Nephron progenitor cell (in vitro differentiated cells): ENCODE data around the gene ZNF516.

Experiments used
- DNase-seq: peaks from one replicate; pipeline ENCODE4 v3.0.0; 2021
- H3K27ac Mint-ChIP-seq: 2 replicates; pipeline ENCODE4 v1.8.0; 2021; ENCODE audit warnings: mild to moderate bottlenecking, moderate library complexity, mixed read lengths
- H3K27me3 Mint-ChIP-seq: 2 replicates; pipeline ENCODE4 v1.8.0; 2021; ENCODE audit warnings: mild to moderate bottlenecking, low read depth, mixed read lengths; ENCODE audit not compliant: poor library complexity
- H3K36me3 Mint-ChIP-seq: 2 replicates; pipeline ENCODE4 v1.8.0; 2021; ENCODE audit warnings: low read depth, mixed read lengths
- H3K4me1 Mint-ChIP-seq: 2 replicates; pipeline ENCODE4 v1.8.0; 2021; ENCODE audit warnings: mixed read lengths
- H3K4me3 Mint-ChIP-seq: 2 replicates; pipeline ENCODE4 v1.8.0; 2021; ENCODE audit warnings: mild to moderate bottlenecking, moderate library complexity, mixed read lengths
- H3K9me3 Mint-ChIP-seq: 2 replicates; pipeline ENCODE4 v1.8.0; 2021; ENCODE audit warnings: mild to moderate bottlenecking, moderate library complexity, mixed read lengths
- CTCF ChIP-seq: fragments of 200-600 bp; sonication (generic); IDR thresholded peaks from 2 replicates; pipeline ENCODE4 v1.5.0; 2021; ENCODE audit warnings: antibody characterized with exemption

The ZNF516 gene

DNA sequence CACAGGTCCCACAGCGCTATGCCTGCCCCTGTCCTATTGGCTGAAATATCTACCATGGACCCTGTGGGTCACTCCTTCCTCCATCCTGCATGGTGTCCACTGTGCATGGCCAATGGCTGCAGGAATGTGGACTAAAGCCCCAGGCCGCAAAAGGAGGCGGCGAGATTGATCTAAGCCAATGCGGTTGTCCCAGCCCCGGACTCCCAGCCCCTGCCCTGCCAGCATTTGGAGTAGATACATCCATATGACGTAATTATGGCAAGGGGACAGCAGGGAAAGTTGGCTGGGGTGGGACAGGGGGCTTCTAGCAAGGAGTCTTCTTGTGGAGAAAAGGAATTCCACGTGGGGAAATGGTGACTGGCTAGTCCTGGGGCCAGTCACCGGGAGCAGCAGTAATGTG lies 11.4 kb upstream of the ZNF516 start:
- H3K4me3 Mint-ChIP-seq: no peak overlapping the region
- no peak for DNase-seq
- no peaks in the 10 kb centered on the region for H3K27me3 Mint-ChIP-seq
- H3K36me3 Mint-ChIP-seq: no peaks in the 10 kb centered on the region
- H3K27ac Mint-ChIP-seq: no peak overlapping the region
- peaks cover 42% of the 10 kb centered on the region for H3K4me1 Mint-ChIP-seq
- H3K9me3 Mint-ChIP-seq: peaks cover 4% of the 10 kb centered on the region
- no peak for TF ChIP-seq CTCF

DNA sequence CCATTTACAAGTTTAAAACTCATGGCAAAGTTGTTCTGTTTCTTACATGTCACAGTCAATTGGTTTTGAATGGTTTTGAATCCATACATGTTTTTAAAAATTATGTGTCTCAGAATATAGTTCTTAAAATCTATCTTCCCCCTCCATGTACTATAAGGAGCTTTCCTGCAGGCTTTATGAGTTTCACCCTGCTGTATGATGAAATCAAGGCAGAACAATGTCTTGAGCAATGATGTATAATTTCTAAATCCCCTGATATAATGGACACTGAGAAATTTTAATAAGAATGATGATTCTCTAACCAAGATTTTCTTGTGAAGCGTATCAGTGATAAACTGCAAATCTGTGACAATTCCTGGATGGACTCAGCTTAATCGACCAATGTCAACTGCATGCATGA lies 10.6 kb upstream of the ZNF516 start:
- peaks cover 42% of the 10 kb centered on the region for H3K4me1 Mint-ChIP-seq
- no peak for DNase-seq

GRCh38 chr18:76504749-76505148 lies 9.7 kb upstream of the ZNF516 start:
- Mint-ChIP-seq H3K27ac (no peak overlapping the region), H3K9me3 (peaks cover 10% of the 10 kb centered on the region), H3K4me3 (no peak overlapping the region), H3K27me3 (peaks cover 5% of the 10 kb centered on the region), H3K36me3 (peaks cover 5% of the 10 kb centered on the region), H3K4me1 (peaks cover 43% of the 10 kb centered on the region)
- TF ChIP-seq CTCF: no peak
- no peak for DNase-seq

More for the DNA sequence above, 10.6 kb upstream of the ZNF516 start:
- H3K36me3 Mint-ChIP-seq: no peaks in the 10 kb centered on the region
- no peak overlapping the region for H3K4me3 Mint-ChIP-seq
- peaks cover 4% of the 10 kb centered on the region for H3K9me3 Mint-ChIP-seq
- TF ChIP-seq CTCF: no peak
- H3K27me3 Mint-ChIP-seq: peaks cover 2% of the 10 kb centered on the region
- no peak overlapping the region for H3K27ac Mint-ChIP-seq

- Mint-ChIP-seq H3K9me3 (peaks cover 10% of the 10 kb centered on the region), H3K4me1 (peaks cover 52% of the 10 kb centered on the region), H3K27ac (peak overlapping the region; percentile 94), H3K36me3 (peaks cover 5% of the 10 kb centered on the region), H3K27me3 (peaks cover 5% of the 10 kb centered on the region), H3K4me3 (peak overlapping the region; percentile 26)
- DNase-seq: peak; percentile 23
- no peak for TF ChIP-seq CTCF
Observed at GRCh38 chr18:76503649-76504386, 8.8 kb upstream of the ZNF516 start.

GRCh38 chr18:76502551-76502950 lies 7.5 kb upstream of the ZNF516 start:
- Mint-ChIP-seq H3K9me3 (peaks cover 10% of the 10 kb centered on the region), H3K36me3 (peaks cover 5% of the 10 kb centered on the region), H3K27ac (peak overlapping the region; percentile 30), H3K4me1 (peaks cover 65% of the 10 kb centered on the region), H3K27me3 (peaks cover 5% of the 10 kb centered on the region), H3K4me3 (no peak overlapping the region)
- no peak for DNase-seq
- TF ChIP-seq CTCF: no peak
